ENCODE results near the gene ASPHD2. TPM values are rescaled to one million over a fixed set of nuclear protein-coding genes. Genes with fewer than 3 reads are reported as not detected.
A peak's percentile ranks its signal among the peaks of the same experiment; 100 is the strongest.

The ASPHD2 gene
- total RNA-seq, 1 experiment from 2014 or later: 7.1 TPM

GRCh38 chr22:26479792-26480610 lies 50.9 kb downstream of the ASPHD2 start:
- no peaks in the 10 kb centered on the region; the same call in 1 of the 2 replicates for H3K4me1 ChIP-seq (ENCODE audit: insufficient read depth, low read length)
- H3K14ac ChIP-seq (ENCODE audit: insufficient read depth, low read length): no peak overlapping the region
- no peak for TF ChIP-seq CTCF (conservative IDR thresholded peaks at IDR 0.05)
- H3K36me3 Mint-ChIP-seq (ENCODE audit: insufficient read depth in 1 of 3, low read depth in 3 of 3): peaks cover 10 to 42% (median 32%) of the 10 kb centered on the region in 3 experiments; a peak in 6 of 7 replicates
- peak overlapping the region; percentile 0 to 16 (median 6); a peak in 4 of 7 replicates for H3K27ac Mint-ChIP-seq
- no peak overlapping the region for H3T11ph ChIP-seq (ENCODE audit: low read length)
- H3K4ac ChIP-seq (ENCODE audit: low read depth, low read length): no peak overlapping the region
- H3K23me2 ChIP-seq (ENCODE audit: insufficient read length, low read depth, low read length, poor library complexity, severe bottlenecking): no peaks in the 10 kb centered on the region
- H3K4me1 Mint-ChIP-seq: peaks cover 38 to 39% of the 10 kb centered on the region in 2 experiments
- H2BK12ac ChIP-seq (ENCODE audit: insufficient read length, low read depth, low read length): no peak overlapping the region
- H4K5ac ChIP-seq (ENCODE audit: insufficient read length, low read depth, low read length): no peak overlapping the region
- no peak for DNase-seq
- H3K9ac ChIP-seq (ENCODE audit: extremely low read depth, insufficient read length, low read length): no peak overlapping the region
- no peak overlapping the region for H2BK120ac ChIP-seq (ENCODE audit: low read depth, low read length, poor library complexity, severe bottlenecking)
- H4K20me1 ChIP-seq (ENCODE audit: control insufficient read depth, insufficient read depth, insufficient read length): no peaks in the 10 kb centered on the region
- H3K27me3 Mint-ChIP-seq (ENCODE audit: low read depth): no peaks in the 10 kb centered on the region
- no peaks in the 10 kb centered on the region; a peak in 1 of 5 replicates for H3K9me3 Mint-ChIP-seq
- peak overlapping the region; percentile 13 for H3K4me2 ChIP-seq (ENCODE audit: insufficient read depth, insufficient read length, low read length)
- peaks cover 8% of the 10 kb centered on the region for H3K79me1 ChIP-seq (ENCODE audit: insufficient read depth, low read depth, low read length, poor library complexity, severe bottlenecking)
- H3K27me3 ChIP-seq (ENCODE audit: insufficient read depth, low read length): no peaks in the 10 kb centered on the region
- no peaks in the 10 kb centered on the region for H3K9me3 ChIP-seq (ENCODE audit: control insufficient read depth, low read depth, low read length)
- H4K8ac ChIP-seq (replicated peaks; ENCODE audit: insufficient read length, low read depth, low read length): no peak overlapping the region
- H2BK20ac ChIP-seq (ENCODE audit: low read depth, low read length, poor library complexity, severe bottlenecking): no peak overlapping the region
- H2BK15ac ChIP-seq (ENCODE audit: low read depth, low read length): no peak overlapping the region
- H3K79me2 ChIP-seq (ENCODE audit: insufficient read depth, low read length): peaks cover 5% of the 10 kb centered on the region; the same call in 1 of the 2 replicates
- no peak overlapping the region for H3K56ac ChIP-seq (ENCODE audit: insufficient read length, low read depth, low read length)
- H2AFZ ChIP-seq (ENCODE audit: low read length): no peak overlapping the region
- H3K4me3 Mint-ChIP-seq: peak overlapping the region; percentile 8 to 54
- H3K27ac ChIP-seq (ENCODE audit: insufficient read length, low read depth, low read length): no peak overlapping the region
- H3K23ac ChIP-seq (ENCODE audit: insufficient read length, low read depth, low read length): no peak overlapping the region
- H4K91ac ChIP-seq (ENCODE audit: insufficient read length, low read depth, low read length): no peak overlapping the region
- no CpG with 5 or more reads among the region's 12 CpGs for WGBS (ENCODE audit: extremely low coverage, insufficient read length, low lambda C conversion rate)
- H3K18ac ChIP-seq (ENCODE audit: insufficient read length, low read depth, low read length): no peak overlapping the region
- no peak overlapping the region for H2AK5ac ChIP-seq (ENCODE audit: insufficient read length, low read length)
- no peak overlapping the region for H2BK5ac ChIP-seq (ENCODE audit: insufficient read length, low read length)
